ENCODE measurements around the gene EPN3.

The EPN3 gene

DNA sequence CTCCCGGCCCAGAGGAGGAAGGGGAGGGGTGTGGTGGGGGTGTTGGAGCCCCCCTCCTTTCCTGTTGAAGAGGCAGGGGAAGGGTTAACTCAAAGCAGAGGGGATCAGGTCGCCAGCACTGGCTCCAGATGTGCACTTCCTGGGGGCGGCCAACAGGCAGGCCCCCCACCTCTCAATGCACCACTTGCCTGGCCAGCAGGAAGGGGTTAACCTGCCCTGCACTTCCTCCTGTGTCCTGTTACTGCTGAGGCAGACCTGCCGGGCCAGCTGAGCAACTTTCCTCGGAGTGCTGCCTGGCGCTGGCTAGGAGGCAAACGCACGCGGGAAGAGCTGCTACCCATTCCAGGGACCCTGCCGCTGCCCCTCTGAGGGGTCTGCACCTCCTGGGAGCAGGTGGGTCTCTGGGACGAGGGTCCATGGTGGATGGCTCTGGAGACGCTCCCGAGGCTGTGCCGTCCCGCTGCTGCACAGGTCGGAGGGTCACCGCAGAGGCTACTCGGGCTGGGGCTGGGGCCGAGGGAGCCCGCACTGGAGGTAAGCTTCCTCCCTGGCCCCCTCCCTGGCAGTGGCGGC lies at the start of gene EPN3:
Gene EPN3, plus strand, starts transcription at position 284 of the 573 bp plus-strand sequence. CDS start 3,822 bp downstream, outside the sequence.
- no peak for DNase-seq (ENCODE audit: low spot score)

DNA sequence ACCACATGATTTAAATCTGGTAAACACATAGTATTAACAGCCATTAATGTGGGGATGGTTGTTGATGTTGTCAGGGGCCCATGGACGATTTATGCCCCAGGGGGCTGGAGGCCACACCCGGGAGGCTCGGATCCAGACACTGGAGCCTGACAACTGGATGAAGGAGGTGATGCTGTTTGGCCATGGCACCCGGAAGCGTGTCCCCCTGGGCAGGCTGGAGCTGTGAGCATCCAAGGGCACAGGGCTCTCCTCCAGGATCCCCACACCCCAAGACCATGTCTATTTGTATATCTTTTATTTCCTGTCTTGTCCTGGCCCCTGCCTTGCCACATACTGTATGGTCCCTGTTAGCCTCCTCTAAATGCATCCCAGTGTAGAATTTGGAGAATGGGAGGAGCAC lies 49.3 kb upstream of the EPN3 start:
- DNase-seq (ENCODE audit: low spot score): no peak

DNA sequence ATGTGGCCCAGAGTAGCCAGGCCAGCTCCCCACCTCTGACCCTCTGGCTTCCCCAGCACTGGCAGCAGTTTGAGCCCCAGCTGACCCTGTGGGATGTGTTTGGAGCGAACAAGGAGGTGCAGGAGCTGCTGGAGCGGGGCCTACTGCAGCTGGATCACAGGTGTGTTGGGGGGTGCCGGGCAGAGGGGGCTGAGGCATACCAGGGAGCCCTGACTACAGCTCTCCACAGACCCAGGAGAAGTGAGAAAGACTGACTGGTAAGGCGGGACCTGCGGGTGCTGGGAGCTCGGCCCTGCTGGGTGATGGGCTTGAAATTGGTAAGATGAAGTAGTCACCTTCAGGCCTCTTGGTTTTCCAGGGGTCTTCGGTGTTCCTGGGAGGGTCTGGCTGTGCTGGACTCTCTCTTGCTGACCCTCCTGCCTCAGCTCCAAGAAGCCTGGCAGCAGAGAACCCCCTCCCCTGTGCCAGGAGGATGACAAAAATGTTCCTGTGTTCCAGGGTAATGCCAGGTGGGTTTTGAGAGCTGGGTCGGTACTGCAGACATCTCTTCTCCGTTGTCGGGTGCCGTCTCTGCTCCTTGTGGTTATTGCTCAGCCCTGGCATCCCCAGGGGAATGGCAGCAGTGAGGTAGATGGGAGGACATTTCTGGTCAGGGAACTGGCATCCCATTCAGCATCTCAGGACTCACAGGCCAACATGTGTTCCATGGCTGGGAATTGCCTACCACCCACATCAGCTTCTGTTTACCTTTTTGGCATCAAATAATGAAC lies 48.0 kb upstream of the EPN3 start:
- DNase-seq (ENCODE audit: low spot score): no peak

DNA sequence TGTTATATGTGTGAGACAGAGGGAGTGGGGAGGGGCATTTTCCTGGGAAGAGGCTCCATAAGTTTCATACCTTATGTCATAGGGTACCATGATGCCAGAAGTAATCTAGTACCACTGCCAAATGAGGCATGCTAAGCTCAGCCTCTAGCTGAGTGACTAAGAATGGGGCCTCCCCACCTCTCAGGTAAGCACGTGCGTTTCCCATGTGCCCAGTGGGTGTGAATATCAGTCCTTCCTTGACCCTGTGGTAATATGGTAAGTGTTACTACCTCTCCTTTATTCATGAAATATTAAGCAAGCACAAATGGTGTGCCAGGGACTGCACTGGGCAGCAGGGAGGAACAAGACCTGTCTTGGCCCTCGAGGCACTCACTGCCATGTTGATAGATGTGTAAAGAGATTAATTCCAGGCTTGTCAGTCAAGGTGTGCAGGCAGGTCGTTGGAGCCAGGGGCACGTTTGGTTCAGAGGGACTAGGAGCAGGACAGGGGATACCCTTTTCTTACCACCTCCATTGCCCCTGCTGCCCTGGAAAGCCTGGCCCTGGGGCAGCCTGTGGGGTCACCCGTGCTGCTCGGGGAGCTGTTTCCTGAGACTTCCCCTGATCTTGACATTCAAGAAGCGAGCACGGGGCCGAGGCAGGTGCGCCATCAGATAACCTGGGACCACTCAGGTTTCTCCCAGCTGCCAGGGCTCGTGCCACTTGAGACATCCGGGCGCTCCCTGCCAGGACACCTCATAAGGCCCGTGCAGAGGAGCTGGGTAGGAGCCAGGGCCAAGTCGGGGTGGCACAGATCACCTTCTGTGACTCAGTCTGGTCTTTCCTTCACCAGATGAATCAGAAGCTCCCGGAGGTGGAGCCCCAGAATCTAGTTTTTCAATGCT lies 45.1 kb upstream of the EPN3 start:
- no peak for DNase-seq (ENCODE audit: low spot score)

DNA sequence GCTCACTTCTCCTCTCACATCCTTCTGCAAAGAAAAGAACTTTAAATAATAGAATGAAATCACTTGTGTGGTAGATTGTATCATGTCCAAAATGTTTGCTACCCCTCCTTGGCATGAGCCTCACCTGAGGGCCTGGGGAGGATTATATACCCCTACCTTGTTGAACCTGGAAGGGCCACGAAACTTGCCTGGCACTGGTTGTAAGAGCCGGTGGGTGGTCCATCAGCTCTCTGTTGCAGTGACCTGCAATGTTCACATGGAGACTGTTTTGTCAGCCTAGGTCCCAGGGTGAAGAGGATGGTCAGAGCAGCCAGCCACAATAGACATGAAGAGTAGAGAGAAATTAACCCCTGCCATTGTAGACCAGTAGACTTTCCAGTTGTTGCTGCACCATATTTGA lies 43.7 kb upstream of the EPN3 start:
- DNase-seq (ENCODE audit: low spot score): no peak

DNA sequence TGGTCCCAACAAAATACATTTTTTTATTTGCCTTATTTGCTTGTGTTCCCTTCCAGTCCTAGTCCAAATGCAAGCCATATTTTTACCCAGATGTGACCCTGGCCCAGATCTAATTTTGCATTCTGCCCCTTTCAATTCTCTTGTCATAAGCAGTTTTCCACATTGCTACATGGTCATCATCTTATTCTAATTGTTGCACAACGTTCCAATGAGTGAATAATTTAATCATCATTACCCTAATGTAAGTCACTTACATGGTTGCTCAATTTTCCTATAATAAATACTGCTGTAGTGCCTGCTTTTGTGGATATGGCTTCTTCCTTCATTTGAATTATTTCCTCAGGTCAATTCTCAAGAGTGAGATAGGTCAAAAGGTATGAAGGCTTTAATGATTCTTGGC lies 41.0 kb upstream of the EPN3 start:
- DNase-seq (ENCODE audit: low spot score): no peak

DNA sequence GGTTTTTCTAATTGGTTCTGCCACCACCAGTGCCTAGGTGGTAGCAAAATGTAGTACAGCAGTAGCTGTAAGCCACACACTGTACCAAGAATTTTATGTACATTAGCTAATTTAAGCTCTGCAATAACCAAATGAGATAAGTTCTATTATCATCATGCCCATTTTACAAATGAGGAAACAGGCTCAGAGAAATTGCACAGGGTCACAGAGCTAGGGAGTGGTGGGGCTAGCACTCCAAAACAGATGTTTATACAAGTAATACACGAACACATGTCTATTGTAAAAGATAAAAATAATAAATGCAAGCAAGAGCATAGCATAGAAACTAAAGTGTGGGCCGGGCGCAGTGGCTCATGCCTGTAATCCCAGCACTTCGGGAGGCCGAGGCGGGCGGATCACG lies 40.3 kb upstream of the EPN3 start:
- no peak for DNase-seq (ENCODE audit: low spot score)

DNA sequence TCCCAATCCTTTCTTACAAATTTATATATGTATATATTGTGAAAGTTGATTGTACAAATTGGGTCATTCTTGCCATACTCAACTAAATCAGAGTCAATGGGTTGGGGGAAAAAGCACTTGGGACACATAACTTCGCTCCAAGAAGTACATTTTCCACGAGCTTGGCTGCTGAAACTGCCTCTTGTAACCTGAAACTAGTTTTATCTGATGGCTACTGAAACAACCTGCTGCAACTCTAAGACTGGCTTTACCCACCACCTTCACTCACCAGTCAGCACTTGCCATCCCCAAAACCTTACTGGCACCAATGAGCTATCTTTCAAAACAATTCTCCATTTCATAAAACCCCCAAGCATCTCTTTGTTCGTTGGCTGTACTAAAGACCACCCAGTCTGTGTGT lies 38.8 kb upstream of the EPN3 start:
- DNase-seq (ENCODE audit: low spot score): no peak

DNA sequence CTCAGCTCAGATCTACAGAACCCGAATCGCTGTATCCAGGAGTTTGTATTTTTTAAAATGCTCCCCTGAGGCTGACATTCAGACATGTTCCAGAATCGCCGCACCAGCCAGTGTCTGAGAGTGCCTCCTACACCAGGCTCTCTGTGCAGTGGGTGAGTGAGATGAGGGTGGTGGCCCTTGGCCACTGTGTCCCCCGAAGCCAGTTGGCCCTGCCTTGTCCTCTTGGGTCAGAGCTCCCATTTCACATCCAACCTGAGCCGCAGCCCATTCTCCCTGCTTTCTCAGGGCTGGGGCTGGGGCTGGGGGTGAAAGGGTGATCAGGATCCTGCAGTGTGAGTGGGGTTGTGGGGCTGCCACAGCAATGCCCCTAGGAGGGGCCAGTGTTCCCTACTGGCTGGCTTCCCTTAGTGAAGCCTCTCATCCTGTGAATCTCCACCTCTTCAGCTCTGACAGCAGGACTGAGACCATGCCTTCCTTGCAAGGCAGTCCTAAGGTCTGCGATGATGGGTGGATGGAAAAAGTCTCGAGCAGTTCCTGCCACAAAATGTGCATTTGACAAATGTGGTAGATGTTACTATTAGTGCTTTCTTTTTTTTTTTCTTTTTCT lies 37.2 kb upstream of the EPN3 start:
- DNase-seq (ENCODE audit: low spot score): no peak

DNA sequence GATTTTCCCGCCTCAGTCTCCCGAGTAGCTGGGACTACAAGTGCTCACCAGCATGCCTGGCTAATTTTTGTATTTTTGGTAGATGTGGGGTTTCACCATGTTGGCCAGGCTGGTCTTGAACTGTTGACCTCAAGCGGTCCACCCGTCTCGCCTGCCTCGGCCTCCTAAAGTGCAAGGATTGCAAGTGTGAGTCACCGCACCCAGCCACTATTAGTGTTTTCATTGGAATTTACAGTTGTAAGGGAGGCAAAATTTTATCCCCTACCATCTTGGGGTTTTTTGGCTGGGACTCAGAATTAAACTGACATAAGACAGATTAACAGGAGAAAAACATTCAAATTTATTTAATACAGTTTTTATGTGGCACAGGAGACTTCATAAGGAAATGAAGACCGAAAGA lies 36.6 kb upstream of the EPN3 start:
- no peak for DNase-seq (ENCODE audit: low spot score)

DNA sequence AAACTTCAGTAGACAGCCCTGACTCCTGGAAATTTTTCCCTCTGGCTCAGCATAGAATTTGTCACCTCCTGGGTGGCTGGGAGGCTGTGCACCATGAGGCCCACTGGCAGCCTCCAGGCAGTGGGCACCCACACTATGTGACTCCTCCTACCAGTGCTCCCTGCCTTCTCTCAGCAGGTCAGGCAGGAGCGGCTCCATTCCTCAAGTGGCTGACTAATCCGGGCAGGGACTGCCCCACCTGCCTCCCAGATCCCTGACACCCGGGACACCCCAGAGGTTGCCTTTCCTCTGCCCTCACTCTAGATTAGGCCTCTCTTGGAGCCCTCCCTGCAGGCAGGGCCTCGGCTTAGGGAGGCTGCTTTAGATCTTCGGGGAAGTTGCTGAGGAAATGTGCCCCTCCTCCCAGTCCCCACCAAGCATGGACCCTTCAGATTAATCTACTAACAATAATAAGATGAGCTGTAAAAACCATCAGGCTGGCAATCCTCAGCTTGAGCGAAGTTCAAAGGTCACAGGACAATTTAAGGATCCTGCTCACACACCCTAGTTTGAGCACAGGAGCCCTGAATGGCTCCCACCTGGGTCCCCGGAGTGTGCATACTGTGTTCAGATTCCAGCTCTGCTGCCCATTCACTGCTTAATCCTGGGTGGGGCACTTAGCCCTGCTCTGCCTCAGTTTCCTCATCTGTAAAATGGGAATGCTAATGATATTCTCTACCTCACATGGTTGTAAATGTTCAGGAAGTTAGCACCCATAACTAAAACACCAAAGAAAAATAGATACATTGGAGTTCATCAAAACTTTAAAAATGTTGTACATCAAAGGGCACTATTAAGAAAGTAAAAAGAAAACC lies 34.3 kb upstream of the EPN3 start:
- DNase-seq (ENCODE audit: low spot score): no peak

DNA sequence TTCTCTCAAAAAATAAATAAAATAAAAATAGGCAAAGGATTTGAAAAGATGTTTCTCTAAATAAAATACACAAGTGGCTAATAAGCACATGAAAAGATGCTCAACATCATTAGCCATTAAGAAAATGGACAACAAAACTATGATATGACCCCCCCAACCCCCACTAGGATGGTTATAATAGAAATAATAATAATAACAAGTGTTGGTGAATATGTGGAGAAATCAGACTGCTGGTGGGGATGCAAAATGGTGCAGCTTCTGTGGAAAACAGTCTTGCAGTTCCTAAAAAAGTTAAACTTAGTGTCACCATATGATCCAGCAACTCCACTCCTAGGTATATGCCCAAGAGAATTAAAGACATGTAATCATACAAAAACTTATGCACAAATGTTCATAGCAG lies 33.3 kb upstream of the EPN3 start:
- DNase-seq (ENCODE audit: low spot score): no peak

DNA sequence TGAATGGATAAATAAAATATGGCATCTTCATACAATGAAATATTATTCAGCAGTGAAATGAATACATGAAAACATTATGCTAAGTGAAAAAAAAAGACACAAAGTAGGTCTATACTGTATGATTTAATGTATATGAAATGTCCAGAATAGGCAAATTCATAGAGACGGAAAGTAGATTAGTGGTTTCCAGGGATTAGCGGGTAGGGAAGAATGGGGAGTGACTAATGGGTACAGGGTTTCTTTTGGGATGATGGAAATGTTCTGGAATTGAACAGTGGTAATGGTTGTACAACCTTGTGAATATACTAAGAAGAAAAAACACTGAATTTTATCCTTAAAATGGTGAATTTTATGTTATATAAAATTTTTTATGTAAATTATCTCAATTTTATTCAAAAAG lies 32.8 kb upstream of the EPN3 start:
- DNase-seq (ENCODE audit: low spot score): no peak

DNA sequence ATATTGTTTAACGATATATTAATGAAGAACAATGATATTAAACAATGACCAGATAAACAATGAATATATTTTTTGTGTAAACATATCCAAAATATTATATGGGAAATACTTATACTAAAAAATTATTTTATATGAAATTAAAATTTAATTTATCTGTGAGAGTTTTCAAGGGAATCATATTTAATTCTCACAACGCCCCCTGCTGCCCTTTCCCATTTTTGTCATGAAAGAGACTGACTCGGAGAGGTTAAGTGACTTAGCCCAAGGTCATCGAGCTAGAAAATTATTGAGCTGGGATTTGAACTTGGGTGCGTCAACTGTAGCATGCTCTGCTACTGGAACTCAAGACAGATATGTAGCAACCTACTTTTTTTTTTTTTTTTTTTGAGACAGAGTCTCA lies 31.5 kb upstream of the EPN3 start:
- DNase-seq (ENCODE audit: low spot score): no peak

DNA sequence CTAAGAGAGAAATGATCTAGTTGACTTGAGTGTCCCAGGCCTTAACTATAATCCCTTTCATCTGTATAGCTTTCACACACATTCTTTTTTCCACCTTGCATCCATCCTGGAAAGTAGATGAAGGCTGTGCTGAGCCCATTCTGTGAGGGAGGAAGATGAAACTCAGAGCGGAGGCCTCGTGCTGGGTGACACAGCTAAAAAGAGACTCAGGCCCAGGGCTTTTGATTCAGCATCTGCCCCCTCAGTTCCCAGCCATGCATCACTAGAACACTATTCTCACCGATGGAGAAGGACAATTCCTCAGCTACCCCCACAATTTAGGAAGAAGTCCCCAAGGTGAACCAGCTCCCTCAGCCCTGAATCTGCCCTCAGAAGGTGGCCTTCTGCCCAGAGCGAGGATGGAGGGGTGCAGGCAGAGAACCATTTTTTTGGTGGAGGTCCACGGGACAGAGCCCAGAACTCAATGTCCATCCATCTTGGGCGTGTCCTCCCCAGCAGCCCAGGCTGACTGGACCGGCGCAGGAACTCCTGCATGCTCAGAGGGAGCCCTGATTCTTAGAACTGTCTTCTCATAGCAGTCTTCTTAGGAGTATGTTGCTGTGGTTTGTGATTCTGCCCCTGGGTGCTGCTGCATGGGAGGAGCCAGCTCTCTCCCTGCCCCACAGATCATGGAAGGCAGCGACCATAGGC lies 30.1 kb upstream of the EPN3 start:
- DNase-seq (ENCODE audit: low spot score): no peak

DNA sequence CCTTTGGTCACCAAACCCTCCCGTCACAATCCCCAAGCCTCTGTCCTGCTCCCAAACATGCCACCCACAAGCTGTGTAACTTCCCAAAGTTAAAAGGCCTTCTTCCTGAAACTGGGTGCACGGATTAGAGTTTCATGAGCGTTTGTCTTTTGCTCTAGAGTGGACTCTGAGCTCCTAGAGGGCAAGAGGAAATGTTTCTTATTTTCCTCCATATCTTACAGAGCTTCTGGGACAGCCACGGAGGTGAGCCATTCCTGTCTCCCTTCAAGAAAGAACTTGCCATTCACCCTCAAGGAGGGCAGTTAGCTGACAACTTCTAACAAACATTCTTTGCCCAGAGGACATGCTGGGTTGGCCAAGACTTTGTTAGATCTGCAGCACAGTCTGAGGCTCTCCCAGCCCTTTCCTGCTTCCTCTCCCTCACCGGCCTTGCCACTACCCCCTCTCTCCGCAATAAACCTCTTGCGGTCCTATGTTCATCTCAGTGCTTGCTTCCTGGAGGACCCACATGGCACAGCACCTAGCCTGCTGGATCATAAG lies 26.9 kb upstream of the EPN3 start:
- no peak for DNase-seq (ENCODE audit: low spot score)

DNA sequence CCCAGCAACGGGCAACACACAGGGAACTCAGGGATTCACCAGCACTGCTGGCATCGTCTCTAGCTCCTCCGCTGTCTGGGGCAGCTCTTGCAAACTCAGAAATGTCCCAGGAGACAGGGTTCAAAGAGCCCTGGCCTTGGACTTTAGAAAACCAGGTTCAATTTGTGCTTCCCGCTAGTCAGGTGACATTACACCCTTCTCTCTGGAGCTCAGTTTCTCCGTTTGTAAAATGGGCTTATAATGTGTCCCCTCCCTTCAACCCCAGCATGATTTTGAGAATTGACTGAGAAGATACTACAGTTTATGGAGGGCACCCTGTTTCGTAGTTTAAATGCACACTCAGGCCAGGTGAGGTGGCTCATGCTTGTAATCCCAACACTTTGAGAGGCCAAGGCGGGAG lies 26.2 kb upstream of the EPN3 start:
- no peak for DNase-seq (ENCODE audit: low spot score)

DNA sequence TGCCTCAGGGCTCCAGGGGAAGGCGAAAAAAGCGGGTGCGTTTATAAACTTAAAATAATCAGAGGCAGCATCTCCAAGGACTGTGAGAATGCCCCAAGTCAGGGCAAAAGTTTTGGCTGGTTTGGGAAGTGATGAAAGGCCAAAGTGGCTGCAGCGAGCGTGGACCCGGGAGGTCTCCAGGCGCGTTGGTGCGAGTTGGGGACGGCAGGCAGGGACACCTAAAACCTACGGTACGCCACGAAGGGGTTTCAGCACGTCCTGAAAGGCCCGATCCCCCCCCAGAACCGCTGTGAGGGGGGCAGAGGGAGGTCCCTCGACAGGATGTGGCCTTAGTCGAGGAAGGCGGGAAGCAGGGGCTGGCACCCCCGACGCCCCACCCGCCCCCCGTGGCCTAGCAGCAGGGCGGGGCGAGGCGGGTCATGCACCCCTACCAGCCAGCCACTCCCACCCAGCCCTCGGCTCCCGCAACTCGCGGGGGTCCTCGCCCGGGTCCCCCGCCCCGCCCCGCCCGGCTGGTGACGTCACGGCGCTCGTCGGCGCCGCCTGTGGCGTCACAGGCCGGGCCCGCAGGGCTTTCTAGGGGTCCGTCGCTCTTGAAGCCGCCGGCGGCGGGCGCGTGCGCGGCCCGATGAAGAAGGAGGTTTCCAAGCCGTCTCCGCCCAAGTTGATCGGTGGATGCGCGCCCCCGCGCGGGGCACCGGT lies 24.5 kb upstream of the EPN3 start, which contains the start of gene MYCBPAP:
Gene MYCBPAP, plus strand, starts transcription at position 569 of the 702 bp plus-strand sequence. CDS start 236 bp downstream, outside the sequence.
- no peak for DNase-seq (ENCODE audit: low spot score)

DNA sequence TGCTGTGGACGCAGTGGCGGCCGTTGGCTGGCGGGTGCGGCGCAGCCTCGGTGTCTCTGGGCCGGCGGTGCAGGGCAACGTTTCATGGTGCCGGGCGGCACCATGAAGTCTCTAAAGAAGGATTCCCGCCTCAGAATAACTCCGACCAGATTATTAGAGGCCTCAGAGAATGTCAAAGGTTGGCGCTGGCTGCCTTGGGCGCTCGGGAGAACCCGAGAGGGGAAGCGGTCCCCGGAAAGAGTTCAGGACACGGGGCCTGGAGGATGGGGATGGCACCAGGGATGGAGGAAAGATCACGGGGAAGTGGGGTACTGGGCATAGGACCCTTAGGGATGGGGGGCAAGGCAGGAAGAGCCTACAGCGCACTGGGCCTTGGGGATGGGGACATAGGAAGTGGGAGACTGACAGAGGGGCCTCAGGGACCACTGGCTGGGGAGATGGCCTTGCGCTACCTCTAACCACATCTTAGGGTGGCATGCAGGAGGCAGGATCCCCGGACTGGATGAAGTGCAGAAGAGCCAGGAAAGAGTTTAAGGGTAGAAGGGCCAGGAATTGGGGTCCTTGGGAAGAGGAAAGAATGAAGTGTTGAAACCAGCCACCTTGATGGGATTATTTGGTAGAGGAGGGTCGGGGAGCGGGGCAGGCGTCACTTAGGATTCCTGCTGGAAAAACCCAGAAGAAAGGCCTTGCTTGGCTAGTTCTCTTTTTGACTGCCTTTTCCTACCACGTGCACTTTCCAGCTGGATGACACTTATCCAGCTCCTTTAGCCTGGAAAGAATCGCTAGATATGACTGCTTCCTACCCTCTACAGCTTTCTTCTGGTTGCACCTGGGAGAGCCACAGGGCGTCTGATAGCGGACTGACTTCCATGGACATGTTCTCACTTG lies 23.7 kb upstream of the EPN3 start:
- DNase-seq (ENCODE audit: low spot score): no peak

Measured in HuH-7 (cell line).